Hippocampal formation (tissue), 2 donors: ENCODE results near the gene CDX2.

Experiments used
- DNase-seq, 2 donors: peaks; one replicate each; lab custom pipeline; 2025; lab: John Stamatoyannopoulos, UW

Gene CDX2

DNA sequence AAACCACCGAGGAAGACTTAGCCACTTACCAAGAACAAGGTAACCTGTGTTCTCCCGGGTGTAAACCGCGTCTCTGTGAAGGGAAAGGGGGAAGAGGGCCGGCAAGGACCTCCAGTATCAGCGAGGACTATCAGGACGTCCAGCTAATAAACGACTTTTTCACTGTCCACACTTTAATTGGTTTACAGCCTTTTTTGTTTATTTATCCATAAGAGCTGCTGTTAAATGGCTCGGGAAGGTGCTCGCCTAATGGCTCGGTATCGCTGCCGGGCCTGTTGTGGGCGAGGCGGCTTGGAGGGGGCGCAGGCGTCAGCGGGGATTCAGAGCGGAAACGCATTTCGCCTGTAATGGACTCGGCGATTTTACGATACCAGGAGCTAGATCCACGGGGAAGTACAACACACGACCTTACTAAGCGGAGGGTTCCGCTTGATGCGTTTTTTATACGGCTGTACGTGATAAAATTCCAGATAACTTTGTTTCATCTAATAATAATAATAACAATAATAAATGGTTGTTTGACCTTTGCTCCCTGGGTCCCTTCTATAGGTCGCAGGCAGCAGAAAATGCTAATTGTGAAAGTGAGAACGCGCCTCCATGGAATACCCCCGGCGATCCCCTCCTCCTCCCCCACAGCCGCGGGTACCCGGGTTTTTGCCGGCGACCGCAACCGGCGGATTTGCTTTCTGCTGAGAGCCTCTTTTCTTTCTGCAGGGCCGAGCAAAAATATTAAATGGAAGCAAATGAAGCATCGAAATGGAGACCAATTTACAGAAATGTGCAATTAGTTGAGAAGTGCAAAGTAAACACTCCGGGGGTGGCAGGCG lies 51.8 kb downstream of the CDX2 start:
- no peak for DNase-seq

GRCh38 chr13:27915301-27916207 lies 53.6 kb downstream of the CDX2 start:
- DNase-seq: no peak

GRCh38 chr13:27913160-27913559 lies 56.0 kb downstream of the CDX2 start:
- no peak for DNase-seq

GRCh38 chr13:27911521-27911920 lies 57.6 kb downstream of the CDX2 start:
- DNase-seq: no peak
